ENCODE results near the gene AP2A1.

DNA sequence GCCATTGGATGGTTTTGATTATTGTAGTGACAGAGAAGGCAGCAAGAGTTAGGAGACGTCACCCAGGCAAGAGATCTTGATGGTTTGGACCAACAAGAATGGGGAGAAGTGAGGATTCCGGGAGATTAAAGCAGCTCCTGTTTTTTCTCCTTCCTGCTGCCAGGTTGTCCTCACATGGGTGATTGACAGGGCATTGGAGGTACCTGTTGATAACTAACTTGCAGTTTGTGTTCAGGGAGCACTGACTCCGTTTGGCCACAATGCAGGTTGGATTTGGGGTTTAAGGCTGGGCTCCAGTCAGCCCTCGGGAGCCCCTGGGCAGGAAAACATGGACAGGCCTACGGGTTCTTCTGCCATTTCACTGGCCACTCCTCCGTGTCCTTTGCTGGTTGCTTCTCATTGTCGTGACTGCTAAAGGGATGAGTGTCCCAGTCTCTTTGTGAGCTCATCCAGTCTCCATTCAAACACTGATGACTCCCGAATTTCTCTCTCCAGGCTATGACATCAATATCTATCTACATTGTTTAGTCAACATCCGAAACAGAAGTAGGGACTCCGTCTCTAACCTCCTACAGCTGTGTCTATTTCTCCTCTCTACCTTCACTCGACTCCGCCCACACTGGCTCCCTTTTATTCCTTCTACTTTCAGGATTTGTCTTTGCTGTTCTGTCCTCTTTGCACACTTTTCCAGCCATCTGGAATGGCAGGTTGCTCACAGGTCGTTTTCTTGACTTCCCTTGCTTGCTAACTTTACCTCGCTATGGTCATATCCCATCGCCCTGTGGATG lies 82.8 kb downstream of the AP2A1 start:
- TF ChIP-seq, protein P1, sequence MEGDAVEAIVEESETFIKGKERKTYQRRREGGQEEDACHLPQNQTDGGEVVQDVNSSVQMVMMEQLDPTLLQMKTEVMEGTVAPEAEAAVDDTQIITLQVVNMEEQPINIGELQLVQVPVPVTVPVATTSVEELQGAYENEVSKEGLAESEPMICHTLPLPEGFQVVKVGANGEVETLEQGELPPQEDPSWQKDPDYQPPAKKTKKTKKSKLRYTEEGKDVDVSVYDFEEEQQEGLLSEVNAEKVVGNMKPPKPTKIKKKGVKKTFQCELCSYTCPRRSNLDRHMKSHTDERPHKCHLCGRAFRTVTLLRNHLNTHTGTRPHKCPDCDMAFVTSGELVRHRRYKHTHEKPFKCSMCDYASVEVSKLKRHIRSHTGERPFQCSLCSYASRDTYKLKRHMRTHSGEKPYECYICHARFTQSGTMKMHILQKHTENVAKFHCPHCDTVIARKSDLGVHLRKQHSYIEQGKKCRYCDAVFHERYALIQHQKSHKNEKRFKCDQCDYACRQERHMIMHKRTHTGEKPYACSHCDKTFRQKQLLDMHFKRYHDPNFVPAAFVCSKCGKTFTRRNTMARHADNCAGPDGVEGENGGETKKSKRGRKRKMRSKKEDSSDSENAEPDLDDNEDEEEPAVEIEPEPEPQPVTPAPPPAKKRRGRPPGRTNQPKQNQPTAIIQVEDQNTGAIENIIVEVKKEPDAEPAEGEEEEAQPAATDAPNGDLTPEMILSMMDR (IDR thresholded peaks at IDR 0.05 in 4 of 5, conservative IDR thresholded peaks at IDR 0.05 in 1 of 5) = no peak
- no peak for TF ChIP-seq POLR2A (IDR thresholded peaks at IDR 0.05)
